Measurements from ENCODE around the gene DUSP19.
"Not testable (repeated sequence)": the region's sequence is repeated elsewhere in the genome, so short reads cannot be mapped to it uniquely, and the experiment has no call there.

DUSP19 gene, protein sequence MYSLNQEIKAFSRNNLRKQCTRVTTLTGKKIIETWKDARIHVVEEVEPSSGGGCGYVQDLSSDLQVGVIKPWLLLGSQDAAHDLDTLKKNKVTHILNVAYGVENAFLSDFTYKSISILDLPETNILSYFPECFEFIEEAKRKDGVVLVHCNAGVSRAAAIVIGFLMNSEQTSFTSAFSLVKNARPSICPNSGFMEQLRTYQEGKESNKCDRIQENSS

DNA sequence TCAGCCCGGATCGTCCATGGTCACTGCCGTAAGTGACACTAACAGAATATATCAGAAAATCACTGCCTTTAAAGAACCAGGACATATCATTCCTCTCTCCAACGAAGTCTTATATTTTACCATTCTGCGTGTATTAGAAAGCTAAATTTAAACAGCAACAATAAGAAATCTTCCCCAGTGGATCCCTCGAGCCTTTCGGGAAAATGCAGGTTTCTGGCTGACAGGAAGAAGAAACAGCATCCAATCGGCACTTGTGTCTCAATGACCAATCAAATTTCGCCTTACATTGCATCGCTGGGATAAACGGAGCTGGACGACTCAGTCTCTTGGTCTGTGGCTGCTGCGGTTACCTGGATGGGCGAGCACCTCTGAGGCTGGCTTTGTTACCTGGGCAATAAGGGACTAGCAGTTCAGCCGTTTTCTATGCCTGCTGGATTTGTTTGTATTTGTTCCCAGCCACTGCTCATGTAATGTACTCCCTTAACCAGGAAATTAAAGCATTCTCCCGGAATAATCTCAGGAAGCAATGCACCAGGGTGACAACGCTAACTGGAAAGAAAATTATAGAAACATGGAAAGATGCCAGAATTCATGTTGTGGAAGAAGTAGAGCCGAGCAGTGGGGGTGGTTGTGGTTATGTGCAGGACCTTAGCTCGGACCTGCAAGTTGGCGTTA, at the start of gene DUSP19:
TSS of gene DUSP19 (plus strand) at position 284 of the 675 bp plus-strand sequence. CDS start at position 471, 187 bp downstream.
- in situ Hi-C loops (cut with HindIII; ENCODE audit: low sequenced_read_pairs) = no loop called here

DNA sequence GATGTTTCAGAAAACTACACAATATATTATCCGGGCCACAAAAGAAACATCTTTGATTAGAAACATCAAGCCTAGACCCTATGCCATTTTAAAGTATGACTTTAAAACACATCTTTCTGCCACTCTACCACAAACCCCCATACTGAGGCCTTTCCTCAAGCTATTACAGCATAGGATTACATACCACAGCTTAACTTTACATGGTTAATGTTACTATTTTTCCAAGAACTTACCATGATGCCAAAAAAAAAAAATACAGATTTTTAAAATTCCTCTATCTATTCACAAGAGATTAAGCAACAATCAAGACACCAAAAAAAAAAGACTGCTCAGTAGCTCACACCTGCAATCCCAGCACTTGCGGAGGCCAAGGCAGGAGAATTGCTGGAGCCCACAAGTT, 49.3 kb upstream of the DUSP19 start:
- in situ Hi-C loops (cut with HindIII; ENCODE audit: low sequenced_read_pairs) = no loop called here

DNA sequence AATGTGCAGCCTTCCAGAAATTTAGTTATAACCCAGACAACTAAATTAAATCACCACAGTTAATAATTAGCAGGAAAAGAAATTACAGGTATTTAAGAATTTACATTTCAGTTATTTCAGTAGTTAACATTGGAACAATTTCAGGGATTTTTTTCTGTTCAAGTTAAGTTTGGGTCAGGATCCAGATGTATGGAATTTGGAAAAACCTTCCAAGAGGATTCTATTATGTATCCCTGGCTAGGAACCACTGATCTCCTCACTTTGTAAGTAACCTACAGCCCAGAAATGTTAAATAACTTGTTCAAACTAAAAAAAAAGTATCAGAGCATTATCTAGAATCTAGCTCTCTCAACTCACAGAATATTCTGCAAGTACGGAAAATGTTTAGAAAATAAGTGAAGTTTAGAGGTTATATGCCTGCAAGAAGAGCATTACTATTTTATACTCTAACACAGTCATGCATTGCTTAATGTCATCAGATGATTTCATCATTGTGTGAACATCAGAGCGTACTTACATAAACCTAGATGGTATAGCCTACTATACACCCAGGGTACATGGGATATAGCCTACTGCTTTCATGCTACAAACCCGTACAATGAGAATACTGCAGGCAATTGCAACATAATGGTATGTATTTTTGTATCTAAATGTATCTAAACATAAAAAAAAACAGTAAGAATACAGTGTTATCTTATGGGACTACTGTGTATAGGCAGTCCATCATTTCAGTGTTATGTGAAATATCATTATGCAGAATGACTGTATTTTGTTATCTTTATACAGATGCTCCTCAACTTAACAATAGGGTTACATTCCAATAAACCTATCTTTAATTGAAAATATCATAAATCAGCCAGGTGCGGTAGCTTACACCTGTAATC, 46.4 kb upstream of the DUSP19 start:
- in situ Hi-C loops (cut with HindIII; ENCODE audit: low sequenced_read_pairs) = no loop called here

DNA sequence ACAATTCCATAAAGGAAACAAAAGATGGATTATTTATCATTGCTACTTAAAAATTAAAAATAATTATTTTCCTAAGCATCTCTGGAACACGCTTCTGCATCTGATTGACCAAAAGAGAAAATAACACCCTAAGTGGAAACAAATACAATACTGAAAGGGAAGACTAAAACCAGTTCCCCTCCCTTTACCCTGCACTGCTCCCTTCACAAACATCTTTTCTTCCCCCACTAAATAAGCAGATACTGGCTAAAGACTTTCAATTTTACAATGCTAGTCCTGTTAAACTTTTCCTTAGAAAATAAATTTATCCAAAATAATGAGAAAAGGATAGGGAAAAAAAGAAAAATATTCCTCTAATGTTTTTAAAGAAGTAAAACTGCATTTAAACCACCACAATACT, 44.6 kb upstream of the DUSP19 start:
- in situ Hi-C loops (cut with HindIII; ENCODE audit: low sequenced_read_pairs) = no loop called here

DNA sequence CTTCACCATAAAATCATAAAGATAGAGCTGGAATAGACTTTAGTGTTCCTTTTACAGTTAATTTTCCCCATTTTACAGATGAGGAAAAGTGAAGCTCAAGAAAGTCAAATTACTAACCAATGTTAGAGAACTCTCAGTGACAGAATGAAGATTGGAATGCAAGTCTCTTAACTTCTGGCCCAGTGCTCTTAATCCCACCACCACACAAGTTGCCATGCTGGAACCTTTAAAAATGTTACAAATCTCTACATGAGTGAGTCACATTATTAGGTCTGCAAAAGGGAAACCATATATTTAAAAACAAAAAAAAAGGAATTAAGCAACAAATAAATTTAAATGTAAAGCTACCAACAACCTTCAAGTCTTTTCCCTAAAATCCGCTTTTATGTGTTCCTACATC, 43.7 kb upstream of the DUSP19 start:
- in situ Hi-C loops (cut with HindIII; ENCODE audit: low sequenced_read_pairs) = no loop called here

DNA sequence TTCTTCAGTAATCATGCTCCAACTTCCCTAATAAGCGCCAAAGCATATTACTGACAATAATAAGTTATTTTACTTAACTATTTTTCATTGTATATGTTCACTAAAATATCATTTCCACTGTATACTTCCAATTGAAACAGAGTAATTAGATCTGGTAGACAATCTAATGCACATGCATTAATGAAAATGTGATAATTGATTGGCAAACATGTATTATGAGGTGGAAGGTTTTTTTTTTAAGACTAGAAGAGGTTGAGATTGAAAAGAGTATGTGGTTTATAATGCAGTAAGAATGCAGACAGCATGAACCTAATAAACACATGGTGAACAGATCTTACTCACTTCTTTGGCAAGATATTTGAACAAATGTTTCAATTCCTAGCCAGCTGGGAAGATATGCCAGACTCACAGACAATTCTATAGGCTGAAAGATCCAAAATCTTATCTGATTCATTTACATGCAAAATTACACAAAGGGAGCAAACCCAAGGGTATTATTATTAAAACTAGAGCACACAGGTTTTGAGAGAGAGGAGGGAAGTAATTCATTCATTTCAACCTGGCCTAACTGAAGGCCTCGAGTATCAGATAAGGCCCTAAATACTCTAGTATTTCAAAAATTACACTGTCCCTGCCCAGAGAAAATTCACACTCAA, 43.1 kb upstream of the DUSP19 start:
- in situ Hi-C loops (cut with HindIII; ENCODE audit: low sequenced_read_pairs) = no loop called here

DNA sequence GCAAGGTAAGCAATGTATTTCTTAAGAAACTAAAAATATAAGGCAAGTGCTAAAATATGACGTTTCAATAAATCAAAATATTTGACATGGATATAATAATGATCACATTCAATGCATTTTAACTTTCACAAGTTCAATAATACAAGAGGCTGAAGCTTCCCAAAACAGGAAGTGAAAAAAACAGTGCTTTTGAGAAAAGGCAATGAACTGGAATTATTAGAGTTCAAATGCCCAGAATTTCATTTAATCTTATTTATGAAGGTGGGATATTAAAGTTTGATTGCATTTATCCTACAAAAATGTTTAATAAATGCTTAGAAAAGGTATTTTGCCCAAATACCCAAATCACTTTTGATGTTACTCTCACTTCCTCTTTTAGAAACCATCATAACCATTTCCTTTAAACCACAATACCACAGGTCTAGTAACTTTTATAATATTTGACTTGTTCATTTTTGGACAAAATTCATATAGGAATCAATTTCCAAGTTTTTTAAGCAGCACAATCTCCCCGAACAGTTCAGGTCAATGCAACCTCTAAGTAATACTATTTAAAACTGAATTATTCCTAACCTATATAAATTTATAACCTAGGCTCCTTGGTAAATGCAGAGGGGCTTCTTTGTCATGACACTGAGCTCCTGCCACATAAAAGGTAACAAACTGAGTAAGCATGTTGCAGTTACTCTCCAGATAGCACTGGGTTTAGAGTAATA, 42.4 kb upstream of the DUSP19 start:
- in situ Hi-C loops (cut with HindIII; ENCODE audit: low sequenced_read_pairs) = no loop called here

DNA sequence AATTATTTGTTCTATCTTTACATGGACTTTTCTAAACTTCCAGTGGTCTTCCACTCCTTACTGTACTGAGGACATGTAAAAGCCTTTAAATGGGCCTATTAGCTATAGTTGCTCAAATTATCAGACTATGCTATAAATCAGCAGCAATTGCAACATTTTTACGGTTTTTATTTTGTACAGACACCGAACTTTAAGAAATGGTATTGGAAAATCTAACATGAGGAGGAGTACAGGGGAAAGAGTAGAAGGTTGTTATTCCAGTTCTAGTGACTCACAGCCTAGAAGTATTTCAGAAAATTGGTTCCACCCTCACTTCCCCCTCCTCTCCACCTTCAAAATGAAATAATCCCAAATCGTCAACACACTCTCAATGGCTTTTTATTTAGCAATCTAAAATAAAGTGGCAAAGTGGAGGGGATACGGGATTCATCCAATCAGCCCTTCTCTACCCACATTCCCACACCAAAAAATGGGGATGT, 41.4 kb upstream of the DUSP19 start:
- in situ Hi-C loops (cut with HindIII; ENCODE audit: low sequenced_read_pairs) = no loop called here

DNA sequence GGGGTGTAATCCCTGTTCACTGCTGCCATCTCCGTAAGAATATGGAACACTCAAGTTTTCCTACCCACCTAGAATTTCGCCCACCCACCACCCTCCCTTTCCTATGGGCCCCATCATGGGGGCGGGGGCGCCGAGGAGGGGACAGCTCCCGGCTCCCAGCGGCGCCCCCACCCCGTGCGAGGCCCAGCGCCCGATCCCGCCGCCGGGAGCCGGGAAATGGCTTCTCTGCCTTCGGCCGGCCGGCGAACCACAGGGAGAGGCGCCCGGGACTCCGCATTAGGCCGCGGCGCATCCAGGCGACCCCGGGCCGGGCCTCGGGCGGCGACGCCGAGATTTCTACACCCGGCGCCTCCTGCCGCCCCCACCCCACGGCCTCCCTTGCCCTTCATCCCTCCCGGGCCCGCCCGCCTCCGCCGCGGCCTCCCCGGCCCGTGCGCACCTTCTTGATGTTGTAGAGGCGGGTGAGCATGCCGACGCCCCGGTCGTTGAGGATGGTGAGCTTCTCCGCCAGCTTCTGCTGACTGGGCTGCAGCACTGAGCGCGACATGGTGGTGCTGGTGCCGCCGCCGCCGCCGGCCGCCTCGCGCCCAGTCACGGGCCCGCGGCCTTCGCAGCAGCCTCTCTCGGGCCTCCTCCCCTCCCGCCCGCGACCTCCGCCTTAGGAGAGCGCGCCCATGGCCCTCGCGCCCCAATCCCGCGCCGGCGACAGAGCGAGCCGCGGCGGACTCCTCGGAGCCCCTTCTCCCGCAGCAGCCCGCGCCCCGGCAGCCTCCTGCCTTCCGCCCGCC, 40.8 kb upstream of the DUSP19 start:
- in situ Hi-C loops (cut with HindIII; ENCODE audit: low sequenced_read_pairs) = no loop called here

DNA sequence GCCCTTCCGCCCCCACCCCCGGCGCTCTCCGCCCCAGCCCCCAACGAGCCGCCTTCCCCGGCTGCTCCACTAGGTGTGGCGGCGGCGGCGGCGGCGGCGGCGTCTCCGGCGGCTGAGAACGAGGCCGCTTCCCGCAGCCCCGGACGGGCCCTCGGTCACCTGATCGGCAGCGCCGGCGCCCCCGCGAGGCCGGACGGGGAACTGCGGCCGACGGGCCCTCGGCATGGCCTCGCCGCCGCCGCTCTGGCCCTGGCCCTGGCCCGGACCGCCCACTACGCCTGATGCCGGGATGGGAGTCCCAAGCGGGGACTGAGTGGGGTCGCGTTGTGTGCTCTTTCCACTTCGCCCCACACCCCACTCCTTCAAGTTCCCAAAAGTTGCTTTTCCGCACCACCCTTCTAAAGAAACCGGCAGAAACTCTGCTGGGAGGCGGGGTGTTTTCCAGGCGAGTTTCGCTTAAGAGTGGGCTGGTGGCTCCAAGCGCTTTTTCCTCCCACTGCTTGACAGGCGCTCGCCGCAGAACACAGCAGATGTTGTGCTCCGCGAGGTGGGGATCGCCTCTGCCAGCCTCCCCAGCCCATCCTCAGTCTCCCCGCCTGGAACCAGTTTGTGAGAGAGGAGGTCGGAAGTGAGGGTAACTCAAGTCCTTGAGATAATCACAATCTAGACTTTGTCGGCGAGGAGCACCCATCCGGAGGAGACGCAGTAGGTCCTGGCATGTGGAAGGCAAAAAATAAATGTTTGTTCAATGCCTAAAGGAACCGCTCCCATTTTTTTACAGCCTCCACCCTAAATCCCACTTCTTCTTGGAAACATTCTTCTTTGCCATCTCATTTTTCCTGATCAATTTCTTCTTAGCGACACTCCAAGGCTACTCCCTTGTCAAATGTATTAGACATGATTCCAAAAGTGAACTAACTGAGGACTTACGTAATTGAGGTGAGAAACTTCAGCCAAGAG, 39.9 kb upstream of the DUSP19 start, which contains the start of gene NCKAP1:
TSS of gene NCKAP1 (minus strand) at position 117 of the 960 bp plus-strand sequence. CDS start 358 bp downstream, outside the sequence.
- in situ Hi-C loops (cut with HindIII; ENCODE audit: low sequenced_read_pairs) = no loop called here

DNA sequence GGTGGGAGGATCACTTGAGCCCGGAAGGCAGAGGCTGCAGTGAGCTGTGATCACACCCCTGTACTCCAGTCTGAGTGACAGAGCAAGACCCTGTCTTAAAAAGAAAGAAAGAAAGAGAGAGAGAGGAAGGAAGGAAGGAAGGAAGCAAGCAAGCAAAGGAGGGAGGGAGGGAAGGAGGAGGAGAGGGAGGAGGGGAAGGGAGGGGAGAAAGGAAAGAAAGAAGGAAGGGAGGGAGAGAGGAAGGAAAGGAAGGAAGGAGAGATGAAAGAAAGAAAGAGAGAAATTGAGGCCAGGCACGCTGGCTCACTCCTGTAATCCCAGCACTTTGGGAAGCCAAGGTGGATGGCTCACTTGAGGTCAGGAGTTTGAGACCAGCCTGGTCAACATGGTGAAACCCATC, 37.9 kb upstream of the DUSP19 start:
- in situ Hi-C loops (cut with HindIII; ENCODE audit: low sequenced_read_pairs) = no loop called here

DNA sequence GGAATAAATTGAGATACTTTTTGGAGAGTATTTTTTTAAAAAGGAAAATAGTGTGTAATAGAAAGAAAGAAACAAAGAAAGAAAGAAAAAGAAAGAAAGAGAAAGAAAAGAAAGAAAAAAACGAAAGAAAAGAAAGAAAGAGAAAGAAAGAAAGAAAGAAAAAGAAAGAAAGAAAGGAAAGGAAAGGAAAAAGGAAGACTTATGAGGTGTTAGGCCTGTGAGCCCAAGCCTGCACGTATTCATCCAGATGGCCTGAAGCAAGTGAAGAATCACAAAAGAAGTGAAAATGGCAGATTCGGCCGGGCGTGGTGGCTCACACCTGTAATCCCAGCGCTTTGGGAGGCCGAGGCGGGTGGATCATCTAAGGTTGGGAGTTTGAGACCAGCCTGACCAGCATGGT, 35.0 kb upstream of the DUSP19 start:
- in situ Hi-C loops (cut with HindIII; ENCODE audit: low sequenced_read_pairs) = not testable (repeated sequence)

DNA sequence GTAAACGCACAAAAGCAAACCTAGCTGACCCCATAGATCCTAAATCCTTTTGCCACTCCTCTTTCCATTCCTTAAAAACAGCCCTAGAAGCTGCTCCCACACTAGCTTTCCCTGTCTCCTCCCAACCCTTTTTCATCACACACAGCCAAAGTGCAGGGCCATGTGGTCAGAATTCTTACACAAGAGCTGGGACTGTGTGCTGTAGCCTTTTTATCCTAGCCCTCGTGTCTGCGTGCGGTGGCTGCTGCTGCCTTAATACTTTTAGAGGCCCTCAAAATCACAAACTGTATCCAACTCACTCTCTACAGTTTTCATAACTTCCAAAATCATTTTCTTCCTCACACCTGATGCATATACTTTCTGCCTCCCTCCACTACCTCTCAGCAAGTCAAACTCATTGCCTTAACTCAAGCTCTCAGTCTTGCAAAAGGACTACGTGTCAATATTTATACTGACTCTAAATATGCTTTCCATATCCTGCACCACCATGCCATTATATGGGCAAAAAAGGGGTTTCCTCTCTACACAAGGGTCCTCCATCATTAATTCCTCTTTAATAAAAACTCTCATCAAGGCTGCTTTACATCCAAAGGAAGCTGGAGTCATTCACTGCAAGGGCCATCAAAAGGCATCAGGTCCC, 30.9 kb upstream of the DUSP19 start:
- in situ Hi-C loops (cut with HindIII; ENCODE audit: low sequenced_read_pairs) = not testable (repeated sequence)

DNA sequence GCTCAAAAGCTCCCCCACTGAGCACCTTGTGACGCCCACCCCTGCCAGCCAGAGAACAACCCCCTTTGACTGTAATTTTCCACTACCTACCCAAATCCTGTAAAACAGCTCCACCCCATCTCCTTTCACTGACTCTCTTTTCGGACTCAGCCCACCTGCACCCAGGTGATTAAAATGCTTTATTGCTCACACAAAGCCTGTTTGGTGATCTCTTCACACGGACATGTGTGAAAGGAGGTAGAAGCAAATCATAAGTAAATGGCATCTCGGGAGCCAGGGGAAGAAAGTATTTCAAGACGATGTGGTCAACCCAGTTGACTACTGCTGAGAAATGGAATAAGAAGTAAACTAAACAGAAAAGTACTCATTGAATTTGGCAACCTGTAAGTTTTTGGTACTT, 29.1 kb upstream of the DUSP19 start:
- in situ Hi-C loops (cut with HindIII; ENCODE audit: low sequenced_read_pairs) = no loop called here

DNA sequence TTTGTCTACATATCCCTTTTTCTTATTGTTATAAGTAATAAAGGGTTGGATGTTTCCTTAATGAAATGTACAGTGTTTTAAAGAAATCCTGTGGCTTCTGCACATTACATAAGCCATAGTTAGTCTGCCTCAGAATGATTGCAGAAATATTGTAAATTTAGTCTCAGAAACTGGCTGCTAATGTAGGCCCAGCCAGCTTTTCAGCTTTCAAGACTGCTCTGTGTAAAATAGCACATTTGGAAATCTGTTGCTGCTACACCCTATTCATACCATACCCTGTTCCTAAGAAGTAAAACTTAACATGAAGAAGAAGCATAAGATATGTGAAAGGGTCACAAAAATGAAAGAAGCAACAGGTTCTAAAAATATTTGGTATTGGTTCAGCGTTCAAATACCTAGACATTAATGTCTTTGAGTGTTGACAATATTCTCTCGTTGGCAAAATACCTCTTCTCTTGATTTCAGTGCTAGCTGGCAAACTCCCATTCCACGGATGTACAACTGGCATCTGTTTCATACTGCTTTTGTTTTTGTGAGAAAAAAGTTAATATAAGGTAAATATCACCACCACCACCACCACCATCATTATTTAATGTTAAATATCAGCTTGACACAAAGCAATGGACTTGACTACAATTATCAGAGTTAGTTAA, 21.1 kb upstream of the DUSP19 start:
- in situ Hi-C loops (cut with HindIII; ENCODE audit: low sequenced_read_pairs) = no loop called here

DNA sequence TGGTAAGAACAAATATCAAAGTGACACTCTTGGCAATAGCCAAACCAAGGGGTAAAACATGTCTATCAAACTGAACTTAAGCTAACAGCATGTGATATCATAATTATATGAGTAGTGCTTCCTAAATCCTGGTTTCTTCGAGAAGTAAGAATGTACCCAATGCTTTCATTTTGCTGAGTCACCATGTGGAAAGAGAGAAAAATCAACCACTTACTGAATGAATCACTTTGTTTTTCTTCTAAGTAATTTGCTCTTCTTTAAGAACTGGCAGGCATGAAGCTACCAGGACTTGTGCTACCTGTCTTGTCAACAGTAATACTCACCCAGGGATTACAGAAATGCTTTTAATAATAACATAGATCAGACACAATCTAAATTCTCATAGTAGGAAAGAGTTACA, 19.0 kb upstream of the DUSP19 start:
- in situ Hi-C loops (cut with HindIII; ENCODE audit: low sequenced_read_pairs) = no loop called here

DNA sequence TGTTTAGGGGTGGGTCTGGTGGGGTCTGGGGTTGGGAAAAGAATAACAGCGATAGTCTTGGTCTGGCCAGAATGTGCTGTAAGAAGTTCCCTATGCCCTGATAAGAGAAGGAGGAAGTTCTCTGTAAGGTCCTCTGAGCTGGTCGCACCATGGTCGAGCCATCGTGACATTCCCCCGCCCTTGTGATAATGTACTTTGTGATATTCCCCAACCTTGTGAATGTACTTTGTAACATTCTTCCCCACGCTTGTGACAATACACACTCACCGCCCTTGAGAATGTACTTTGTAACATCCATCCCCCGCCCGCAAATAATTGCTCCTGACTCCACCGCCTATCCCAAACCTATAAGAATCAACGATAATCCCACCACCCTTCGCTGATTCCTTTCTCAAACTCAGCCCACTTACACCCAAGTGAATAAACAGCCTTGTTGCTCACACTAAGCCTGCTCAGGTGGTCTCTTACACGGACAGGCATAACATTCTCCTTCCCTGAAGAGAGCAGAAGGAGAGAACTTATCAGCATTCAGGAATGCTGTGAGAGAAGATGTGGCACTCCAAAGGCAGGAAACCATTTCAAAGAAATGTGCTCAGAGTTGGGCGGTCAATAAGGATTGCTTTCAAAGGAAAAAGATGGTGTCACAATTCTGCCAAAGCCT, 17.8 kb upstream of the DUSP19 start:
- in situ Hi-C loops (cut with HindIII; ENCODE audit: low sequenced_read_pairs) = no loop called here
